Occipital lobe (tissue), 2 donors: Measurements from ENCODE around the gene L1TD1. TPM values are rescaled to one million over a fixed set of nuclear protein-coding genes. Genes with fewer than 3 reads are reported as not detected.
"Not testable (repeated sequence)": the region's sequence is repeated elsewhere in the genome, so short reads cannot be mapped to it uniquely, and the experiment has no call there.

ENCODE experiments used
- DNase-seq: peaks from one replicate; lab custom pipeline; 2025; lab: John Stamatoyannopoulos, UW
- total RNA-seq: library from RNA; depleted of rRNA; stranded (reverse); fragments of >200 nt; gene quantifications from one replicate; pipeline ENCODE4 v1.2.3, GENCODE V29; 2014

L1TD1 gene
- total RNA-seq, 1 donor from 2014 or later = not detected

- no peak for DNase-seq
Measured at GRCh38 chr1:62234688-62235087, 40.0 kb downstream of the L1TD1 start.

GRCh38 chr1:62235576-62235975 lies 40.9 kb downstream of the L1TD1 start:
- DNase-seq = no peak

DNA sequence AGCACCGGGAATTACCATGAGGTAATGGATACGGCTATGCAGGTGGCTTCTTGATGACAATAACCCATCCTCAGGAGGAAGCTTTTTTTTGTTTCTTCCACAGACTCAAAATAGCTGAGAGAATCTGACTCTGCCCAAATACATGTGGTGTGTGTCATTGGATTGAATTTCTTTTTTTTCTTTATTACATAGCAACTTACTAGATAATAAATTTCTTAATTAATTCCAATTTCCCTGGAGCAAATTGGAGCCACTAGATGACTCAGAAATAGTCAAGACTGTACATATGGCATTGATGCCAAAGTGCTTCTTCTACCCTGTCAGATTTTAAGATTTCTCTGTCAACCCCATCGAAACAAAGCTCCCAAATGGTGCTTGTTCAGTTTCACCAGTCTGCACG lies 42.7 kb downstream of the L1TD1 start:
- DNase-seq = no peak

- no peak for DNase-seq
Measured at GRCh38 chr1:62237950-62238374, 43.3 kb downstream of the L1TD1 start.

DNA sequence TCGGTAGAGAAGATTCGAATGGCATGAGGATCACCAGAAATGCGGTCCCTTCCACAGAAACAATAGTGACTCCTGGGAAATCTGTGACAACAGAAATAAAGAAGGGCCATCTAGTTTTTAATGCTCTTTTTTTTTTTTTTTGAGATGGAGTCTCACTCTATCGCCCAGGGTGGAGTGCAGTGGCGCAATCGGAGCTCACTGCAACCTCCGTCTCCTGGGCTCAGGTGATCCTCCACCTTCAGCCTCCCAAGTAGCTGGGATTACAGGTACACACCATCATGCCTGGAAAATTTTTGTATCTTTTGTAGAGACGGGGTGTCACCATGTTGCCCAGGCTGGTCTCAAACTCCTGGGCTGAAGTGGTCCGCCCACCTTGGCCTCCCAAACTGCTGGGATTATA lies 43.9 kb downstream of the L1TD1 start:
- DNase-seq = no peak

DNA sequence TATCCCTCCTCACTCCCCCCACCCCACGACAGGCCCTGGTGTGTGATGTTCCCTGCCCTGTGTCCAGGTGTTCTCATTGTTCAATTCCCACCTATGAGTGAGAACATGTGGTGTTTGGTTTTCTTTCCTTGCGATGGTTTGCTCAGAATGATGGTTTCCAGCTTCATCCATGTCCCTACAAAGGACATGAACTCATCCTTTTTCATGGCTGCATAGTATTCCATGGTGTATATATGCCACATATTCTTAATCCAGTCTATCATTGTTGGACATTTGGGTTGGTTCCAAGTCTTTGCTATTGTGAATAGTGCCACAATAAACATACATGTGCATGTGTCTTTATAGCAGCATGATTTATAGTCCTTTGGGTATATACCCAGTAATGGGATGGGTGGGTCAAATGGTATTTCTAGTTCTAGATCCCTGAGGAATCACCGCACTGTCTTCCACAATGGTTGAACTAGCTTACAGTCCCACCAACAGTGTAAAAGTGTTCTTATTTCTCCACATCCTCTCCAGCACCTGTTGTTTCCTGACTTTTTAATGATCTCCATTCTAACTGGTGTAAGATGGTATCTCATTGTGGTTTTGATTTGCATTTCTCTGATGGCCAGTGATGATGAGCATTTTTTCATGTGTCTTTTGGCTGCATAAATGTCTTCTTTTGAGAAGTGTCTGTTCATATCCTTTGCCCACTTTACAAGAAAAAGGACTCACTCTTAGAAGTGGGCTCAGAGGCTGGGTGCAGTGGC lies 45.2 kb downstream of the L1TD1 start:
- DNase-seq = not testable (repeated sequence)

GRCh38 chr1:62240651-62241370 lies 46.2 kb downstream of the L1TD1 start:
- DNase-seq = no peak

GRCh38 chr1:62241371-62242131 lies 46.9 kb downstream of the L1TD1 start:
- DNase-seq = no peak

DNA sequence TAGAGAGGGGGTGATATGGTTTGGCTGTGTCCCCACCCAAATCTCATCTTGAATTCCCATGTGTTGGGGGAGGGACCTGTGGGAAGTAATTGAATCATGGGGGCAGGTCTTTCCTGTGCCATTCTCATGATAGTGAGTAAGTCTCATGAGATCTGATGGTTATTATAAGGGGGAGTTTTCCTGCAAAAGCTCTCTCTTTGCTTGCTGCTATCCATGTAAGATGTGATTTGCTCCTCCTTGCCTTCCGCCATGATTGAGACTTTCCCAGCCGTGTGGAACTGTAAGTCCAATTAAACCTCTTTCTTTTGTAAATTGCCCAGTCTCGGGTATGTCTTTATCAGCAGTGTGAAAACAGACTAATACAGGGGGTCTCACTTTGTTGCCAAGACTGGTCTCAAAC lies 49.7 kb downstream of the L1TD1 start:
- DNase-seq = not testable (repeated sequence)

GRCh38 chr1:62245201-62245600 lies 50.6 kb downstream of the L1TD1 start:
- no peak for DNase-seq

- DNase-seq = no peak
Measured at GRCh38 chr1:62247391-62248168, 52.9 kb downstream of the L1TD1 start.

DNA sequence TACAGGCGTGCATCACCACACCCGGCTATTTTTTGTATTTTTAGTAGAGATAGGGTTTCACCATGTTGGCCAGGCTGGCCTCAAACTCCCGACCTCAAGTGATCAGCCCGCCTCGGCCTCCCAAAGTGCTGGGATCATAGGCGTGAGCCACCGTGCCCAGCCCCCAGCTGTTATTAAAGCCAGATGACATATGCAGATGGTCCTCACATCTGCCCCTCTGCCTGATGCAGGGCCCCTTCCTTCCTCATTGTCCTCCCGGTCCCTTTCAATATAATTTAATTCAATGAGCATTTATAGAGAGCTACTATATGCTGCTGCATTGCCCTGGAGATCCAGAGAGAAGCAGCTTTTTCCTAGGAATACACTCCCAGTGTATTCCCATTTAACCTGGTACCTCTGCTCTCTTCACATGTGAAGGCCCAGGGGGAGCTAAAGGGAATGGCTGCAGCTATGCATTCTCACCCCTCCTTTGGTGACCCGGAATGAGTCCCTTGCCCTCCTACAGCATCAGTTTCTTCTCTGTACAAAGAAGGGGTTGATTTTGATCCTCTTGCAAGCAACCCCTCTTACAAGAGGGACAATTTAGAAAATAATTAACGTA lies 55.6 kb downstream of the L1TD1 start:
- no peak for DNase-seq

- DNase-seq = no peak
Measured at GRCh38 chr1:62259551-62259950, 64.9 kb downstream of the L1TD1 start.

DNA sequence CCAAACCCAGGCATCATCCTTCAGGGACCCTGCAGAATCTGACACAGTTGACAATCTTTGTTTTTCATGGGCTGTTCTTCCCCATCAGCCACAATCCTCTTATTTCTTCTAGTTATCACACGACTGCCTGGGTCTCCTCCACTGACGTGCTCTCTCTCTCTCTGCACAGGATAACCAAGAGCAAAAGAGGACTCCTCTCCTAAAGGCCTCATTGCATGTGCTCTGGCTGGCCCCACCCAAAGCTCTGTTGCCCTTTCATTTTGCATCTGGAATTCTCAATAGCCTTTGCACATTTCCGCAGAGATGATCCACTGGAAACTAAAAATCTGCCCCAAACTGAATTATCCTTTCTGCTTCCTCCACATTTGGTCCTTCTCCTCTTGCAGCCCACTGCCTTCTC lies 66.0 kb downstream of the L1TD1 start:
- DNase-seq = no peak

Other genes with a start within 250 kb of the L1TD1 start
- 0.47 TPM for gene KANK4, start 124.6 kb downstream of the L1TD1 start, total RNA-seq
- 69.9 TPM for gene USP1, start 242.2 kb downstream of the L1TD1 start, total RNA-seq